HCT116 (cell line): ENCODE data around the gene HAAO. TPM values are rescaled to one million over a fixed set of nuclear protein-coding genes. Genes with fewer than 3 reads are reported as not detected.

ENCODE experiments used
- ATAC-seq: fragments of 200-7000 bp; cut with Tn5 transposase; 2 replicates; pipeline ENCODE4 v1.9.1; 2020; ENCODE audit warnings: mild to moderate bottlenecking, moderate library complexity
- BruUV-seq: library from RNA; stranded (reverse); fragments of 400-500 nt; replicated peaks from 2 replicates; lab custom pipeline; 2021; lab: Mats Ljungman, UMichigan
- CTCF ChIA-PET: fragments of 300-600 bp; sonication (Branson Sonifier 250); formaldehyde crosslinking; loops from one replicate; lab custom pipeline; 2021; ENCODE audit warnings: antibody characterized with exemption; lab: Charles Lee
- POLR2A ChIA-PET: fragments of 300-600, 350-600 bp; sonication (Branson Sonifier 250); formaldehyde crosslinking; loops from one replicate; lab custom pipeline; 2021; ENCODE audit warnings: antibody characterized with exemption; lab: Charles Lee
- RAD21 ChIA-PET, 2 experiments: fragments of 300-600 bp; sonication (Branson Sonifier 250); formaldehyde crosslinking; loops; one replicate each; lab custom pipeline; 2023; ENCODE audit warnings: low total read pairs in 2 of 2; ENCODE audit not compliant: uncharacterized antibody in 2 of 2, unreplicated experiment in 2 of 2, low non-redundant PET in 1 of 2; lab: Charles Lee
- DNase-seq: peaks from one replicate; pipeline ENCODE4 v3.0.0-alpha.2; 2010; ENCODE audit warnings: low read depth, low spot score
- H2AFZ ChIP-seq: fragments of 200-600 bp; shearing (Covaris generic), sonication (generic); 2 replicates; pipeline ENCODE4 v1.6.1; 2017; ENCODE audit warnings: low read depth, mixed run types, mixed read lengths, antibody characterized with exemption, low read length; ENCODE audit not compliant: poor library complexity, severe bottlenecking
- H3K27ac ChIP-seq: 2 replicates; pipeline ENCODE4 v1.5.1; 2012; ENCODE audit warnings: low read depth, low read length
- H3K27me3 ChIP-seq: fragments of 200-600 bp; sonication (generic); 2 replicates; pipeline ENCODE4 v1.6.1; 2016; ENCODE audit warnings: mixed run types, low read length, mixed read lengths; ENCODE audit not compliant: insufficient read depth
- H3K36me3 ChIP-seq, 2 experiments: fragments of 200-500 bp in 1 of 2; fragments of 200-600 bp in 1 of 2; sonication (Bioruptor generic) in 1 of 2; sonication (generic) in 1 of 2; 2 replicates each; pipeline versions ENCODE4 v1.5.1 to v1.6.1; 2014 to 2016; ENCODE audit warnings: low read length in 2 of 2, inconsistent platforms in 1 of 2, mixed read lengths in 1 of 2, mixed run types in 1 of 2; ENCODE audit not compliant: insufficient read depth in 2 of 2, control insufficient read depth in 1 of 2
- H3K4me1 ChIP-seq, 2 experiments: fragments of 200-600 bp in 1 of 2; sonication (generic) in 1 of 2; 2 replicates each; pipeline versions ENCODE4 v1.5.1 to v1.6.1; 2012 to 2017; ENCODE audit warnings: low read length in 2 of 2, inconsistent platforms in 1 of 2, mild to moderate bottlenecking in 1 of 2, mixed read lengths in 1 of 2, mixed run types in 1 of 2, moderate library complexity in 1 of 2; ENCODE audit not compliant: insufficient read depth in 2 of 2, control insufficient read depth in 1 of 2
- H3K4me2 ChIP-seq: fragments of 200-600 bp; sonication (generic); 2 replicates; pipeline ENCODE4 v1.6.1; 2017; ENCODE audit warnings: mixed run types, low read length, mixed read lengths
- H3K4me3 ChIP-seq, 2 experiments: fragments of 200-600 bp in 1 of 2; sonication (generic) in 1 of 2; replicated peaks in 1 of 2; 2 replicates each; pipeline ENCODE4 v1.5.1; 2011 to 2016; ENCODE audit warnings: low read length in 2 of 2, control low read depth in 1 of 2, low read depth in 1 of 2, mild to moderate bottlenecking in 1 of 2, mixed read lengths in 1 of 2, mixed run types in 1 of 2
- H3K79me2 ChIP-seq: fragments of 200-600 bp; sonication (generic); 2 replicates; pipeline ENCODE4 v1.6.1; 2017; ENCODE audit warnings: mild to moderate bottlenecking, mixed run types, low read length, moderate library complexity, mixed read lengths; ENCODE audit not compliant: insufficient read depth
- H3K9ac ChIP-seq: fragments of 200-600 bp; sonication (generic); 2 replicates; pipeline ENCODE4 v1.6.1; 2016; ENCODE audit warnings: low read length, mixed read lengths
- H3K9me2 ChIP-seq: fragments of 200-600 bp; sonication (generic), shearing (Covaris generic); 2 replicates; pipeline ENCODE4 v1.6.1; 2017; ENCODE audit warnings: mixed run types, mild to moderate bottlenecking, moderate library complexity; ENCODE audit not compliant: insufficient read depth
- H3K9me3 ChIP-seq, 2 experiments: fragments of 200-500 bp in 1 of 2; fragments of 200-600 bp in 1 of 2; sonication (Bioruptor generic) in 1 of 2; sonication (generic) in 1 of 2; 2 replicates each; pipeline ENCODE4 v1.6.1; 2014 to 2017; ENCODE audit warnings: low read length in 2 of 2, mixed read lengths in 2 of 2, inconsistent platforms in 1 of 2, low read depth in 1 of 2, mild to moderate bottlenecking in 1 of 2, mixed run types in 1 of 2, moderate library complexity in 1 of 2; ENCODE audit not compliant: control insufficient read depth in 1 of 2, insufficient read depth in 1 of 2
- H4K20me1 ChIP-seq: fragments of 200-600 bp; sonication (generic), shearing (Covaris generic); 2 replicates; pipeline ENCODE4 v1.6.1; 2017; ENCODE audit warnings: mixed run types, mild to moderate bottlenecking, moderate library complexity; ENCODE audit not compliant: insufficient read depth
- RAD21 ChIP-seq: IDR thresholded peaks from 2 replicates; pipeline ENCODE4 v1.6.1; 2012; ENCODE audit warnings: low read depth, mild to moderate bottlenecking
- REST ChIP-seq: IDR thresholded peaks from 2 replicates; pipeline ENCODE4 v1.6.1; 2012; ENCODE audit warnings: low read depth
- SRF ChIP-seq: IDR thresholded peaks from 2 replicates; pipeline ENCODE4 v1.6.1; 2012; ENCODE audit warnings: low read depth
- TCF7L2 ChIP-seq: IDR thresholded peaks from 2 replicates; pipeline ENCODE4 v1.7.0; 2011; ENCODE audit warnings: borderline replicate concordance, inconsistent platforms; ENCODE audit not compliant: insufficient read depth, insufficient read length; ENCODE audit errors: extremely low read depth
- intact Hi-C: fragments of 100-400 bp; cut with micrococcal nuclease; formaldehyde crosslinking; loops from 2 replicates; pipeline ENCODE4 v1.10.0; 2022
- total RNA-seq: library from RNA; stranded (reverse); gene quantifications from one replicate; pipeline ENCODE4 v1.2.1, GENCODE V29; 2021; ENCODE audit not compliant: unreplicated experiment
- TF ChIP-seq, protein P1 (sequence below), 3 experiments: fragments of 200-600 bp in 1 of 3; sonication (generic) in 1 of 3; IDR thresholded peaks in 2 of 3; conservative IDR thresholded peaks in 1 of 3; 2 replicates each; pipeline ENCODE4 v1.5.1; 2012 to 2017; ENCODE audit warnings: low read depth in 2 of 3, low read length in 2 of 3, antibody characterized with exemption in 1 of 3, borderline replicate concordance in 1 of 3, control low read depth in 1 of 3, mild to moderate bottlenecking in 1 of 3, mixed read lengths in 1 of 3, mixed run types in 1 of 3, moderate library complexity in 1 of 3; ENCODE audit not compliant: insufficient read depth in 1 of 3

Gene HAAO
- total RNA-seq, 1 experiment from 2014 or later: not detected

- TF ChIP-seq REST (no peak), SRF (no peak), TCF7L2 (no peak)
- POLR2A ChIA-PET: no interaction called here
- H3K4me2 ChIP-seq: no peak overlapping the region
- H3K9ac ChIP-seq: no peak overlapping the region
- no peak overlapping the region for H3K27ac ChIP-seq
- CTCF ChIA-PET: interaction anchor here (1.3 kb wide), 1 partner anchor 8 kb away, joined by 3 read pairs; no protein-coding TSS in a partner anchor
- H3K4me1 ChIP-seq: peaks cover 4 to 8% of the 10 kb centered on the region in 2 experiments; a peak in 3 of 4 replicates
- H3K4me3 ChIP-seq: no peak overlapping the region
- no TSS peak for BruUV-seq
- no peaks in the 10 kb centered on the region for H3K27me3 ChIP-seq
- no peaks in the 10 kb centered on the region for H3K36me3 ChIP-seq
- ATAC-seq (no peak), DNase-seq (no peak)
- no peaks in the 10 kb centered on the region for H3K9me3 ChIP-seq
- RAD21 ChIA-PET: no interaction called here
- H2AFZ ChIP-seq: no peak overlapping the region
- intact Hi-C loops: no loop called here
- H4K20me1 ChIP-seq: no peaks in the 10 kb centered on the region
- H3K79me2 ChIP-seq: no peaks in the 10 kb centered on the region
- H3K9me2 ChIP-seq: no peaks in the 10 kb centered on the region
These were observed 47.6 kb upstream of the HAAO start for GRCh38 chr2:42839809-42840501.

GRCh38 chr2:42838133-42838532 is 45.8 kb upstream of the HAAO start:
- no TSS peak for BruUV-seq
- H3K9ac ChIP-seq: no peak overlapping the region
- H3K4me1 ChIP-seq: peaks cover 4 to 8% of the 10 kb centered on the region in 2 experiments; a peak in 3 of 4 replicates
- no peaks in the 10 kb centered on the region for H3K79me2 ChIP-seq
- no peak overlapping the region for H2AFZ ChIP-seq
- no peaks in the 10 kb centered on the region for H4K20me1 ChIP-seq
- intact Hi-C loops: no loop called here
- H3K4me3 ChIP-seq: no peak overlapping the region
- H3K27me3 ChIP-seq: no peaks in the 10 kb centered on the region
- no peak overlapping the region for H3K4me2 ChIP-seq
- no peaks in the 10 kb centered on the region for H3K9me3 ChIP-seq
- no peak overlapping the region for H3K27ac ChIP-seq
- H3K9me2 ChIP-seq: no peaks in the 10 kb centered on the region
- CTCF ChIA-PET: interaction anchor here (1.6 kb wide), 1 partner anchor 9 kb away, joined by 6 read pairs; no protein-coding TSS in a partner anchor
- TF ChIP-seq, protein P1, sequence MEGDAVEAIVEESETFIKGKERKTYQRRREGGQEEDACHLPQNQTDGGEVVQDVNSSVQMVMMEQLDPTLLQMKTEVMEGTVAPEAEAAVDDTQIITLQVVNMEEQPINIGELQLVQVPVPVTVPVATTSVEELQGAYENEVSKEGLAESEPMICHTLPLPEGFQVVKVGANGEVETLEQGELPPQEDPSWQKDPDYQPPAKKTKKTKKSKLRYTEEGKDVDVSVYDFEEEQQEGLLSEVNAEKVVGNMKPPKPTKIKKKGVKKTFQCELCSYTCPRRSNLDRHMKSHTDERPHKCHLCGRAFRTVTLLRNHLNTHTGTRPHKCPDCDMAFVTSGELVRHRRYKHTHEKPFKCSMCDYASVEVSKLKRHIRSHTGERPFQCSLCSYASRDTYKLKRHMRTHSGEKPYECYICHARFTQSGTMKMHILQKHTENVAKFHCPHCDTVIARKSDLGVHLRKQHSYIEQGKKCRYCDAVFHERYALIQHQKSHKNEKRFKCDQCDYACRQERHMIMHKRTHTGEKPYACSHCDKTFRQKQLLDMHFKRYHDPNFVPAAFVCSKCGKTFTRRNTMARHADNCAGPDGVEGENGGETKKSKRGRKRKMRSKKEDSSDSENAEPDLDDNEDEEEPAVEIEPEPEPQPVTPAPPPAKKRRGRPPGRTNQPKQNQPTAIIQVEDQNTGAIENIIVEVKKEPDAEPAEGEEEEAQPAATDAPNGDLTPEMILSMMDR (IDR thresholded peaks at IDR 0.05 in 2 of 3, conservative IDR thresholded peaks at IDR 0.05 in 1 of 3; ENCODE audit: borderline replicate concordance in 1 of 3, insufficient read depth in 1 of 3, low read depth in 2 of 3, low read length in 2 of 3): no peak
- TF ChIP-seq RAD21: no peak
- RAD21 ChIA-PET: no interaction called here
- no peak for DNase-seq
- H3K36me3 ChIP-seq: no peaks in the 10 kb centered on the region
- POLR2A ChIA-PET: no interaction called here
- ATAC-seq: no peak
